GM19467 (cell line): ENCODE measurements around the gene TUBB4A.

Experiments used
- ATAC-seq: cut with Tn5 transposase; IDR thresholded peaks from one replicate; pipeline ENCODE4 v1.9.1; 2021; ENCODE audit warnings: mild to moderate bottlenecking, moderate library complexity; ENCODE audit not compliant: unreplicated experiment

TUBB4A gene

GRCh38 chr19:6448045-6448444 lies 54.1 kb downstream of the TUBB4A start:
- ATAC-seq = no peak

- ATAC-seq = no peak
These were observed 55.7 kb downstream of the TUBB4A start for GRCh38 chr19:6446452-6446851.
